ENCODE data around the gene ELFN1.

Gene ELFN1

GRCh38 chr7:1642291-1642731 is 27.8 kb upstream of the ELFN1 start:
- no peak for TF ChIP-seq ZFX (IDR thresholded peaks at IDR 0.05; ENCODE audit: borderline replicate concordance)
- no peak for TF ChIP-seq CTCF (IDR thresholded peaks at IDR 0.05)
- no peak overlapping the region for H3K27ac ChIP-seq

- H3K27ac ChIP-seq = no peak overlapping the region
- TF ChIP-seq CTCF (IDR thresholded peaks at IDR 0.05) (no peak), ZFX (IDR thresholded peaks at IDR 0.05; ENCODE audit: borderline replicate concordance) (no peak)
These were observed 26.6 kb upstream of the ELFN1 start for GRCh38 chr7:1643270-1644092.

GRCh38 chr7:1644341-1645070 is 25.6 kb upstream of the ELFN1 start:
- TF ChIP-seq CTCF (IDR thresholded peaks at IDR 0.05) (no peak), ZFX (IDR thresholded peaks at IDR 0.05; ENCODE audit: borderline replicate concordance) (no peak)
- no peak overlapping the region for H3K27ac ChIP-seq

GRCh38 chr7:1645071-1645409 is 25.0 kb upstream of the ELFN1 start:
- TF ChIP-seq ZFX (IDR thresholded peaks at IDR 0.05; ENCODE audit: borderline replicate concordance) = no peak
- no peak for TF ChIP-seq CTCF (IDR thresholded peaks at IDR 0.05)

GRCh38 chr7:1645476-1645875 is 24.6 kb upstream of the ELFN1 start:
- TF ChIP-seq ZFX (IDR thresholded peaks at IDR 0.05; ENCODE audit: borderline replicate concordance) = no peak
- no peak for TF ChIP-seq CTCF (IDR thresholded peaks at IDR 0.05)
- no peak overlapping the region for H3K27ac ChIP-seq

More at GRCh38 chr7:1645071-1645409, 25.0 kb upstream of the ELFN1 start:
- H3K27ac ChIP-seq = no peak overlapping the region

- TF ChIP-seq CTCF (IDR thresholded peaks at IDR 0.05) (no peak), ZFX (IDR thresholded peaks at IDR 0.05; ENCODE audit: borderline replicate concordance) (no peak)
- H3K27ac ChIP-seq = no peak overlapping the region
These were observed 23.7 kb upstream of the ELFN1 start for GRCh38 chr7:1646391-1646790.

Measured in 22Rv1 (cell line).